Tibial nerve (tissue), 4 donors: ENCODE measurements around the gene ELP4.

Experiments
- EP300 ChIP-seq, 2 donors: sonication (generic); formaldehyde crosslinking; IDR thresholded peaks; one replicate each; pipeline ENCODE4 v1.6.1; 2017; ENCODE audit warnings: antibody characterized with exemption in 2 of 2, mild to moderate bottlenecking in 1 of 2
- POLR2A ChIP-seq, 2 donors: fragments of 450-650 bp; IDR thresholded peaks; one replicate each; pipeline ENCODE4 v1.6.1; 2017; ENCODE audit warnings: antibody characterized with exemption in 2 of 2, mild to moderate bottlenecking in 2 of 2, moderate library complexity in 2 of 2
- TF ChIP-seq, protein P1 (sequence below), 5 experiments: fragments of 200-600 bp in 3 of 5; fragments of 450-650 bp in 2 of 5; sonication (generic) in 3 of 5; IDR thresholded peaks; one replicate each; pipeline ENCODE4 v1.5.1; 2016 to 2019; ENCODE audit warnings: antibody characterized with exemption in 5 of 5, mild to moderate bottlenecking in 3 of 5, moderate library complexity in 2 of 5

DNA sequence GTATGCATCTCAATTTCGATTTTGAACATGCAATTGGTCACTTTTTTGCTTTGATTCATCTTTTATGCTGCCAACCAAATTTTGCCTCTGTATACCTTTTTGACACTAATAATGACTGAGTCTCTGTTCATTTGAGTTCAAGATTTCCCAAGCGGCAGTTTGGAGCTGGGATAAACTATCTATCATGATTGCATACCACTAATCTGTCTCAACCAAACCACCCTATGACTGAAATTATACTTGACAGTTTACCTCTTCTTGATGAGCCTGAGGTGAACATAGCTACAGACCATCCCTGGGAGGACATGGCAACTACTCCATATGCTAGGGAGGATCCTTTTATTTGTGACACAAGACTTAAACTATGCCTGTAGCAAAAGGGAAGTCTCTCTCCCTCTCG, 155.4 kb downstream of the ELP4 start:
- TF ChIP-seq, protein P1, sequence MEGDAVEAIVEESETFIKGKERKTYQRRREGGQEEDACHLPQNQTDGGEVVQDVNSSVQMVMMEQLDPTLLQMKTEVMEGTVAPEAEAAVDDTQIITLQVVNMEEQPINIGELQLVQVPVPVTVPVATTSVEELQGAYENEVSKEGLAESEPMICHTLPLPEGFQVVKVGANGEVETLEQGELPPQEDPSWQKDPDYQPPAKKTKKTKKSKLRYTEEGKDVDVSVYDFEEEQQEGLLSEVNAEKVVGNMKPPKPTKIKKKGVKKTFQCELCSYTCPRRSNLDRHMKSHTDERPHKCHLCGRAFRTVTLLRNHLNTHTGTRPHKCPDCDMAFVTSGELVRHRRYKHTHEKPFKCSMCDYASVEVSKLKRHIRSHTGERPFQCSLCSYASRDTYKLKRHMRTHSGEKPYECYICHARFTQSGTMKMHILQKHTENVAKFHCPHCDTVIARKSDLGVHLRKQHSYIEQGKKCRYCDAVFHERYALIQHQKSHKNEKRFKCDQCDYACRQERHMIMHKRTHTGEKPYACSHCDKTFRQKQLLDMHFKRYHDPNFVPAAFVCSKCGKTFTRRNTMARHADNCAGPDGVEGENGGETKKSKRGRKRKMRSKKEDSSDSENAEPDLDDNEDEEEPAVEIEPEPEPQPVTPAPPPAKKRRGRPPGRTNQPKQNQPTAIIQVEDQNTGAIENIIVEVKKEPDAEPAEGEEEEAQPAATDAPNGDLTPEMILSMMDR (IDR thresholded peaks at IDR 0.05), result no peak
- TF ChIP-seq EP300 (IDR thresholded peaks at IDR 0.05) (no peak), POLR2A (IDR thresholded peaks at IDR 0.05) (no peak)
